Cardiac muscle cell (in vitro differentiated cells and primary cell): ENCODE data around the gene HS6ST3. TPM values are rescaled to one million over a fixed set of nuclear protein-coding genes. Genes with fewer than 3 reads are reported as not detected.

Source experiments
- DNase-seq, 2 donors: peaks; one replicate each; pipeline versions ENCODE4 v3.0.0 to v3.0.0-alpha.2; 2010 to 2017; ENCODE audit warnings: low read depth in 1 of 2, low spot score in 1 of 2
- H3K27ac ChIP-seq: fragments of 200-600 bp; sonication (generic); 2 replicates; pipeline ENCODE4 v1.5.1; 2016
- H3K27me3 ChIP-seq: fragments of 200-600 bp; sonication (generic); 2 replicates; pipeline ENCODE4 v1.6.0; 2016; ENCODE audit warnings: control low read depth
- H3K36me3 ChIP-seq: fragments of 200-600 bp; sonication (generic); 2 replicates; pipeline ENCODE4 v1.5.1; 2016; ENCODE audit warnings: control low read depth
- H3K4me1 ChIP-seq: fragments of 200-600 bp; sonication (generic); 2 replicates; pipeline ENCODE4 v1.8.1; 2017; ENCODE audit warnings: low read depth, mild to moderate bottlenecking, mixed run types
- H3K4me3 ChIP-seq: fragments of 200-600 bp; sonication (generic); 2 replicates; pipeline ENCODE4 v1.5.1; 2016; ENCODE audit warnings: mild to moderate bottlenecking
- H3K9me3 ChIP-seq: fragments of 200-600 bp; sonication (generic); 2 replicates; pipeline ENCODE4 v1.5.1; 2017; ENCODE audit warnings: low read depth, mild to moderate bottlenecking, control low read depth
- CTCF ChIP-seq: IDR thresholded peaks from 2 replicates; pipeline ENCODE4 v1.5.1; 2012; ENCODE audit warnings: low read depth, mild to moderate bottlenecking, low read length
- polyA plus RNA-seq: library from polyadenylated mRNA; unstranded; fragments of >200 nt; fragmentation: Nextera tagmentation; extraction: Ambion mirVana; gene quantifications from 2 replicates; pipeline ENCODE4 v1.2.1, GENCODE V29; 2016
- total RNA-seq: library from RNA; depleted of rRNA; stranded (reverse); fragments of >200 nt; gene quantifications from 2 replicates; pipeline ENCODE4 v1.2.3, GENCODE V29; 2016

Gene HS6ST3
- total and polyA plus RNA-seq, 2 experiments from 2014 or later: 0.38 to 0.39 TPM

- Histone ChIP-seq H3K27ac (no peak overlapping the region), H3K4me3 (no peak overlapping the region), H3K4me1 (peaks cover 2% of the 10 kb centered on the region), H3K27me3 (no peaks in the 10 kb centered on the region), H3K9me3 (no peaks in the 10 kb centered on the region), H3K36me3 (no peaks in the 10 kb centered on the region)
- no peak for DNase-seq
- no peak for TF ChIP-seq CTCF
These were observed 588.9 kb downstream of the HS6ST3 start for GRCh38 chr13:96678801-96679200.

GRCh38 chr13:96680898-96681297, 591.0 kb downstream of the HS6ST3 start:
- H3K36me3 ChIP-seq: no peaks in the 10 kb centered on the region
- no peak overlapping the region for H3K27ac ChIP-seq
- H3K9me3 ChIP-seq: no peaks in the 10 kb centered on the region
- no peak for DNase-seq
- H3K27me3 ChIP-seq: no peaks in the 10 kb centered on the region
- TF ChIP-seq CTCF: no peak
- H3K4me3 ChIP-seq: no peak overlapping the region
- peaks cover 7% of the 10 kb centered on the region for H3K4me1 ChIP-seq

- Histone ChIP-seq H3K4me3 (no peak overlapping the region), H3K27me3 (no peaks in the 10 kb centered on the region), H3K27ac (no peak overlapping the region), H3K4me1 (peaks cover 7% of the 10 kb centered on the region), H3K9me3 (no peaks in the 10 kb centered on the region), H3K36me3 (no peaks in the 10 kb centered on the region)
- TF ChIP-seq CTCF: no peak
- no peak for DNase-seq
These were observed 591.9 kb downstream of the HS6ST3 start for GRCh38 chr13:96681766-96682165.

GRCh38 chr13:96684469-96684868, 594.6 kb downstream of the HS6ST3 start:
- no peak for TF ChIP-seq CTCF
- H3K4me3 ChIP-seq: no peak overlapping the region
- no peaks in the 10 kb centered on the region for H3K36me3 ChIP-seq
- H3K27me3 ChIP-seq: no peaks in the 10 kb centered on the region
- H3K27ac ChIP-seq: no peak overlapping the region
- peak in 1 of 2 donors; percentile 44 for DNase-seq
- H3K9me3 ChIP-seq: no peaks in the 10 kb centered on the region
- peaks cover 7% of the 10 kb centered on the region for H3K4me1 ChIP-seq

- Histone ChIP-seq H3K36me3 (no peaks in the 10 kb centered on the region), H3K4me1 (peaks cover 7% of the 10 kb centered on the region)
These were observed 595.0 kb downstream of the HS6ST3 start for GRCh38 chr13:96684907-96685306.

More at GRCh38 chr13:96684907-96685306, 595.0 kb downstream of the HS6ST3 start:
- no peaks in the 10 kb centered on the region for H3K9me3 ChIP-seq
- no peaks in the 10 kb centered on the region for H3K27me3 ChIP-seq
- no peak for TF ChIP-seq CTCF
- no peak overlapping the region for H3K4me3 ChIP-seq
- DNase-seq: no peak
- no peak overlapping the region for H3K27ac ChIP-seq
